GM19035 (cell line): ENCODE data around the gene PRRX2.
"Not testable (repeated sequence)": the region's sequence is repeated elsewhere in the genome, so short reads cannot be mapped to it uniquely, and the experiment has no call there.

Experiments used
- ATAC-seq: cut with Tn5 transposase; IDR thresholded peaks from one replicate; pipeline ENCODE4 v1.9.1; 2021; ENCODE audit not compliant: unreplicated experiment

PRRX2 gene

DNA sequence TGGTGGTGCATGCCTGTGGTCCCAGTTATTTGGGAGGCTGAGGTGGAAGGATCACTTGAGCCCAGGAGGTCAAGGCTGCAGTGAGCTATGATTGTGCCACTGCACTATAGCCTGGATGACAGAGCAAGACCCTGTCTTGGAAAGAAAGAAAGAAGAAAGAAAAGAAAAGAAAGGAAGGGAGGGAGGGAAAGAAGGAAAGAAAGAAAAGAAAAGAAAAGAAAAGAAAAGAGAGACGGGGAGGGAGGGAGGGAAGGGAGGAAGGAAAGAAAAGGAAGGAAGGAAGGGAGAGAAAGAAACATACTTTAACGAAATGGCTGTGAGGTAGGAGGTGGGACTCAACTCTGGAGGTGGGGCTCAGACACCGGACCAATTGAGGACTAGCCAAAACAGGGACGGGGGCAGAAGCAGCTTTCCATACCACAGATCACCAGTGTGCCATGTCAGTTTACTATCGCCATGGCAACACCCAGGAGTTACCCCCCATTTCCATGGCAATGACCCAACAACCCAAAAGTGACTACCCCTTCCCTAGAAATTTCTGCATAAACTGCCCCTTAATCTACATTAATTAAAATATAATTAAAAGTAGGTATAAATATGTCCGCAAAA, 66.1 kb downstream of the PRRX2 start:
- ATAC-seq, result no peak

DNA sequence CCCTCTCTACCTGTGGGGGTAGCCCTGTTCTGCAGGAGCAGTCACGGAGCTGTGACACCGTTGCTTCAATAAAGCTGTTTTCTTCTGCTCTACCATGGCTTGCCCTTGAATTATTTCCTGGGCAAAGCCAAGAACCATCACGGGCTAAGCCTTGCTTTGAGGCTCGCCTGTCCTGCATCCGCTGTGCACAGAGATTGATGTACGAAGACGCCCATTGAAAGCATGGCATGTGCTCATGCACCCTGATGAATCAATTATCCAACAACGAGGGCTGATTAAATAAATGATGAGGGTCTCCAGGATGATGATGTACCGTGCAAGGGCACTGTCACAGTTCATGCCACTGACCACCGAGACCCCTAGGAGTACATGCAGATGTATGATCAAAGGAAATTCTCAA, 66.7 kb downstream of the PRRX2 start:
- no peak for ATAC-seq

DNA sequence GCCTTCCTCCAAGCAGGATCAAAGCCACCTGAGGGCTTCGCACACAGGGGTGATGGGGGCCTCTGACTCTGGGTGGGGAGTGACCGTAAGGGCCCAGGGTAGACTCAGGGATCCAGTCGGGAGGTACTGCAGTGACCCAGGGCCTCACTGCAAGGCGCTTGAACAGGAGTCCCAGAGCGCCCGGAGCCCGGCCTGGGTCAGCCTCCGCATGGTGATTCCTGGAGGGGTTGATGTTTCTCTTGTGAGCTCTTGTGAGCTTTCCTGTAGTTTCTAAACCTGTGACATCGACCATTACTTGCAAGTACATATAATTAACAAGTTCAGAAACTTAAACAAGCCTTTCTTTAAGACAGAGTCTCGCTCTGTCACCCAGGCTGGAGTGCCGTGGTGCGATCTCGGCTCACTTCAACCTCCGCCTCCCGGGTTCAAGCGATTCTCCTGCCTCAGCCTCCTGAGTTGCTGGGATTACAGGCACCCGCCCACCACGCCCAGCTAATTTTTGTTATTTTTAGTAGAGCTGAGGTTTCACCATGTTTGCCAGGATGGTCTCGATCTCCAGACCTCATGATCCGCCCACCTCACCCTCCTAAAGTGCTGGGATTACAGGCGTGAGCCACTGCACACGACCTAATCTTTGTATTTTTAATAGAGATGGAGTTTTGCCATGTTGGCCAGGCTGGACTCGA, 67.6 kb downstream of the PRRX2 start:
- ATAC-seq, result no peak

DNA sequence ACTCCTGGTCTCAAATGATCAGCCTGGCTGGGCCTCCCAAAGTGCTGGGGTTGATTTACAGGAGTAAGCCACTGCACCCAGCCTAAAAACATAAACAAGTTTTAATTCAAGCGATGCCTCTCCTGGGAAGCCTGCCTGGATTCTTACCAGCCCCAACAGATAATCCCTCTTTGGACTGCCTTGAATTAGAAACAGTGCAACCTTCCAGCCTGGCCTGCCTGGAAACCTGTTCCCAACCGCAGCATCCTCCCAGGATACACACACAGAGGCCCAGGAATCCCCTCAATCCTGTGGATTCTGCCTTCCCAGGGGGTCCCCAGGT, 68.1 kb downstream of the PRRX2 start:
- no peak for ATAC-seq

DNA sequence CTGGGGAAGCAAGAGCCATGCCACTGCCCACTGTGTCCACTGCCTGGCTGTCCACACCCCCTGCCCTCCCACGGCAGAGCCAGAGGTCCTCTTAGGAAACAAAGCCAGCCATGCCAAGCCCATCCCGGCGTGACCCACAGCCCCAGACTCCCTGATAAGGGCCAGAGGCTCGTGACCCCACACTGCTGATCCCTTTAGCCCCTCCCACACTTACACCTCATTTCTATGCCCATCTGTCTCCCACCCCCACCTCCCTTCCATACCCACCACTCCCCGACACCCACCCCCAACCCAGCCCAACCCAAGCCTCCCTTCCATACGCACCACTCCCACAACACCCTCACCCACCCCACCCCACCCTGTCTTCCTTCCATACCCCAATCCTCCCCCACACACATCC, 70.1 kb downstream of the PRRX2 start:
- ATAC-seq, result no peak

DNA sequence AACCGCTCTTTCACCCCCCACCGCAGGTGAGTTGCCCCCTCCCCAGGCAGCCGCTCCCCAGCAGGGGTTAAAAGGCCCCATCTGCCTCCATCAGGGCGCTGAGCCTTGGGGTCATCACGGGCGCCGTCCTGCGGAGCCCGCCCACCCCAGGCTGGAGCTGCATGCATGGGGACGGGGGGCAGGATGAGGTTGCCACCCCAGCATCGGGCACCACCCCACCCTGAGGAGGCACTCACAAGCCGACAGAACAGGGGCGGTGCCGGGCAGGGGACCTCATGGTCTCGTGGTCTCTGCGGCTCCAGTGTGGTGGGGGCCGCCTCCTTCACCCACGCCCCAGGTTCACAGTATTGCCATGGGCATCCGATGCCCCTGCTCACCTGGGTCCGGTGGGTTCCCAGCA, 70.9 kb downstream of the PRRX2 start:
- no peak for ATAC-seq

DNA sequence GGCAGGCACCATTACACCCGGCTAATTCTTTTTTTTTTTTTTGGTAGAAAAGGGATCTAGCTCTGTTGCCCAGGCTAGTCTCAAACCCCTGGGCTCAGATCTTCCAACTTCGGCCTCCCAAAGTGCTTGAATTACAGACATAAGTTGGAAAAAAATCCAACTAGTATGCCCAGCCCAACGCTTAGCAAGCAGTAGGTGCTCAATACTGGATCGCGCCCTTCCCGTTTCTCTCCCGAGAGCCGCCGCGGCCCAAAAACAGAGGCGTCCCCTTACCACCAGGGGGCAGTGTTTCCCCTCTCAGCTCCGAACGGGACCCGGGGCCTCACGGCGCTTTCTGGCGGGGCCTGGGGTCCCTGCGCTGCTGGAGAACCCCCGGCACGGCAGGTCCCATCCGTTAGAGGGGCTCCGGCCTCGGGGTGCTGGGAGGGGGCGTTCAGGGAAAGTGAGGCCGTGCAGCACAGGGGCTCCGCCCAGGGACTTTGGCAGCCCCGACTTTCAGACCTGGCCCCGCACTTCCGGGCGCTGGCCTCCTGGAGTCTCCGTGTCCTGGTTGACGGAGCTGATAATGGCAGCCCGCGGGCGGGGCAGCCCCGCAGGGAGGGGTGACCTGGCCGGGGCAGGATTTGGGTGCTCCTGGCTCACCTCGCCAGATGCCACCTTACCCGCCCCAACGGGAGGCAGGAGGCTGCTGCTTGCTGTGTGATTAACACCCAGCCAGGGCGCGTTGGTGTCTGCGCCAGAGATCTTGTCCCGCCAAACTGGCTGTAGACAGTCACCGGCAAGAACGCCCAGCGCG, 72.2 kb downstream of the PRRX2 start:
- ATAC-seq, result peak; percentile 86

DNA sequence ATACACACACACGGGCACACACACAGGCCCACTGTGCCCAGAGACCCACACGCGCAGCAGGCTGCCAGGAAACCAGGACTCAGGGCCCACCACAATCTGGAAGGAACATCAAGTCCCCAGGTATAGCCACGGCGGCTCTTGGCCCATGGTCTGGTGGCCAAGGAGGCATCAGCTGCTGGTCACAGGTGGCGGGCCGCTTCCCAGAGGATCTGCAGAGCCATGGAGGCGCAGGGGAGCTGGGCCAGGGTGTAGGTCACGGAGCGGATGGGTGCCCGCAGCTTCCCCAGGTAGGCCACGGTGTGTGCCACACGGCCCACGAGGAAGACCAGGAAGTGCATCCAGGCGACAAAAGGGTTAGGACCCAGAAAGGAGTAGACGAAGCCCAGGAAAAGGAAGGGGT, 74.0 kb downstream of the PRRX2 start:
- no peak for ATAC-seq

DNA sequence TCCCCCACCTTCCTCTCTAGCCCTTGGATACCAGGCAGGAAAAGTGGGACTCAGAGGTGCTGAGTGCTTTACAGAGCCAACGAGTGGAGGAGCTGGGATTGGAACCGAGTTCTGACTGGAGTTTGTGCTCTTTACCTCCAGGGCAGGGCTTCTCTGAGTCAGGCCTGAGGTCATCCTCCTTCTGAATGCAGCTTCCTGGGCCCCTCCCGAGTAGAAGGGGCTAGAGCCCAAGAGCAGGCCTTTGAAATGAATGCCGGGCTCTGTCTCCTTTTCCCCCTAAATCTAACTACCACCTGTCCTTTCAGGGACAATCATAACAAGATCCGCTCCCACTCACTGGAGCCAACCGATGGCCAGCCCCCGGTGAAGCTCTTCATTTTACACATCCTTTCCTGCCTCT, 74.7 kb downstream of the PRRX2 start:
- no peak for ATAC-seq

DNA sequence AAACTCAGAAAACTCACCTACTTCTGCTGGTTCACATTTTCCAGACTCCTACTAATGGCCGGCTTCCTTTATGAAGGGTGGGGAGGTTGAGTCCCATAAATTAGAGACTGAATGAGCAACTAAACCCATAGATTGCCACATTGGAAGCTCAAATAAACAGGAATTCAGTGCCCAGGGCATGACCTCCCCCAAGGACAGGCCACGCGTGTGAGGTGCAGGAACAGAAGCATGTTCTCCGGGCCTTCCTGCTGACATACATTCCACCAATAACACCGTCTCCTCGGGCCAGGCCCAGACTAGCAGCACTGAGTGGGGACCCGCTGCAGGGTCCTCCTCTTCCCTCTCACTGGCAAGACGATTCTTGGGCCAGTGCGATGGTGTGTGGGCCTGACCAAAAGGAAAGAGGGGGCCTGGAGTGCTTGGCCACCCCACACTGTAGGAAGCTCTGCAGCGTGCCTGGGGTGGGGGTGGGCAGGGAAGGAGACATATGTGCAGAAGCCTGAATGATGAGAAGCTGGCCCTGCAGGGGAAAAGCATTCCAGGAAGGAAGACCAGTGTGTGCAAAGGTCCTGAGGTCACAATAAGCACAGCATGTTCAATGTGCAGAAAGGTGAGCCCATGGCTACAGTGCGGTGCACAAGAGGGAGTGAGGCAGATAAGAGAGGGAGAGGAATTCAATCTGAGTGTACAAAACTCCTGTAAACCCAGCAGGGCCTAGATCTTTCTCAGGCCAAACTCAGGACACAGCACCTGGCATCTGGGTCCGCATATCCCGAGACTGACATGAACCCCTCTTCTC, 75.4 kb downstream of the PRRX2 start:
- no peak for ATAC-seq

DNA sequence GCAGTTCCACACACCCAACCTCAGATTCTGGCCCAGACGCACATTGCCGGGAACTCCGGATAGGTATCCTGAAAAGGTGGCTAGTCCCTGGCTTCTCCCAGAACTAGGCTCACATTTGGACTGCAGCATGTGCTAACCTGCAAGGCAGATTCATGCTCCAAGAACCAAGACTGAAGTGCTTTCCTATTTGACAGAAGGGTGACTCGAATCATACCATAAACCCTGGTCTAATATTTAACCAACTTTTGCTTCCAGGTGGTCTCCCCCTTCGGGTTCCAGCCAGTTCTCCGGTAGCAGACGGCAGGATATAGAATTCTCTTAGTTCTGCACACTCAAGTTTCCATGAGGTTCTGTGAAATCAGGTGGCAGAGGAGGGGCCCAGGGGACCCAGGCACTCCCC, 79.8 kb downstream of the PRRX2 start:
- ATAC-seq, result no peak

DNA sequence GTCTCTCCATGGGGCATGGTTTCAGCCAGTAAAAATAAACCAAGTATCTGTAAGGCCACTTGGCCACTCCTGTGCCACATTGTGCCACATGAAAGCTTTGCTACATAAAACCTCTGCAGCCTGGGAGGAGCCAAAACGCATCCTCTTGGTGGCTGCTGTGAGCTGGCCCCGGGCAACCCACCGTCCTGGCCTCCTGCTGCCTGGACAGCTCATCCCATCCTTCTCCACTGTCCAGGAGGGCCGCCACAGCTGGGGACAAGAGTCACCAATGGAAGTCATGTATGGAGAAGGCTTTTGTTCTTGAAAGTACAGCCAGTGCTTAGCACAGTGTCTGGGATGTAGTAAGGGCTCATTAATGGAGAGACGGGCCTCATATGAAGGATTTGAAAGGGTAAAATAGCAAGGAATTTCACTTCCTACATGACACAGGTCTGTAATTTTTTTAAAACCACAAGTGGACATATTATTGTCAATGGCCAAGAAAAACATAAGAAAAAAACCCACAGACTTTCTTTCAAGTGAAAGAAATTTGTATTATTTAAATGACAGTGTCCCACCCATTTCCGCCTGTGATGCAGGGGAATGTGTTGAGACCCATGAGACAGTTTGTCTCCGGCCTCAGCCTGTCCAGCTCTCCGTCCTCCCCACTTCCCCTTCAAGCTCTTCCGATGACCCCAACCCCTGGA, 80.8 kb downstream of the PRRX2 start:
- no peak for ATAC-seq

DNA sequence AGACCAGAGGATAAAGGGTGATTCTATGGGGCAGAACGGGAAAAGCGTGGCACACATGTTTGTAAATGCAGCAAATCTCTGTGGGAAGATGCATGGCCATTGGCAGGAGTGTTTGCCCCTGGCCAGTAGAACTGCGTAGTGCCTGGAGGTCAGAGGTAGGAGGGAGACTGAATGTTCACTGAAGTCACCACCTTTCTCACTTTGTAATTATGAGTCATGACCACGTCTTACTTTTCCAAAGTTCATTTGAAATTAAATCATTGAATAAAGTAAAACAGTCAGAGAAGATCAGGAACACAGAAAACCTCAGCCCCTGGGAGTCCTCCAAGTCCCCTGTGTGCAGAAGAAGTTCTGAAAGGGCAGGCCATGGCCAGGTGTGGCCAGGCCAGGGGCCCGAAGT, 82.8 kb downstream of the PRRX2 start:
- ATAC-seq, result no peak

DNA sequence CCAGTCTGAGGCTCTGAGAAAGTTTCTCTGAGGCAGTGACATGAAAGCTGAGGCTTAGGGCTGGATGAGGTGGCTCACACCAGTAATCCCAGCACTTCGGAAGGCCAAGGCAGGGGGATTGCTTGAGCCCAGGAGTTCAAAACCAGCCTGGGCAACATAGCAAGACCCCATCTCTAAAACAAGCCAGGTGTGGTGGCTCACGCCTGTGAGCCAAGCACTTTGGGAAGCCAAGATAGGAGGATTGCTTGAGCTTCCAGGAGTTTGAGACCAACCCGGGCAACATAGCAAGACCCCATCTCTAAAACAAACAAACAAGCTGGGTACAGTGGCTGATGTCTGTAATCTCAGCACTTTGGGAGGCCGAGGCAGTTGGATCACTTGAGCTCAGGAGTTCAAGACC, 83.6 kb downstream of the PRRX2 start:
- not testable (repeated sequence) for ATAC-seq

DNA sequence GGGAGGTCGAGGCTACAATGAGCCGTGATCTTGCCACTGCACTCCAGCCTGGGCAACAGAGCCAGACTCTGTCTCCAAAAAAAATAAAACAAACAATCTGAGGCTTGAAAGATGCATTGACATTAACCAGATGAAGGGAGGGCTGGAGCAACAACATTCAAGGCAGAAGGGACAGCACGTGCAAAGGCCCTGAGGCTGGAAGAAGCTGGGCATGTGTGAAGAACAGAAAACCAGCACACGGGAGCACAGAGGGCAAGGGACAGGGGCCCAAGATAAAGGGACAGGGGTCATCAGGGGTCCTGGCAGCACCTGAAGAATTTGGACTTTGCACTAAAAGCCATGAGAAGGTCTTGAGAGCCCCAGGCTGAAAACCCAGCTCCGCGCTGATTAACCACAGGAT, 84.1 kb downstream of the PRRX2 start:
- no peak for ATAC-seq

DNA sequence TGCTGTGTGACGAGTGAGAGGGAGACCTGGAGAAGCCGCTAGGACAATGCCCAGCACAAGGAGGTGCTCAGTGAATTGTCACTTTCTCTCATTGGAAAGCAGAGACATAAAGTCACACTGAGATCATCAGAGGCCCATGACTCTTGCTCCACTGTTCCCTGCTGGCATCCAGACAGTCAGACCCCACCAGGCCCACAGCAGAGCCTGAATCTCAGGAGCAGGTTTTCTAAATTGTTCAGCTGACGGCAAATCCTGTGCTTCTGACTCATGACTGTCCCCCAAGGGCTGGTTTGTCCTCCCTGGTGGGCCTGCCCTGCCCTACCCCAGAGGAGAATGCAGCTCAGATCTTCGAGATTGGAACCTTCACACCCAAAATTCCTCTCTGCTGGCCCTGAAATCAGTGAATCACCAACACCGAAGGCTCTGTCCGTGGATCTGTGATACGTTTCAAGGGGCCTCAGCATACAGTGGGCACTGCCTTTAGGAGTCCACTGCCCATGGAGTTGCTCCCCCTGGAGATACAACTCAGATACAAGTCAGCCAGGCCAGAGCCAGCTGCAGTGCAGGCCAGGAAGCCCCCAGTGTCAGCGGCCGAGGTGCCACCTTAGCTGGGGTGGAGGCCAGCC, 84.7 kb downstream of the PRRX2 start:
- ATAC-seq, result no peak

DNA sequence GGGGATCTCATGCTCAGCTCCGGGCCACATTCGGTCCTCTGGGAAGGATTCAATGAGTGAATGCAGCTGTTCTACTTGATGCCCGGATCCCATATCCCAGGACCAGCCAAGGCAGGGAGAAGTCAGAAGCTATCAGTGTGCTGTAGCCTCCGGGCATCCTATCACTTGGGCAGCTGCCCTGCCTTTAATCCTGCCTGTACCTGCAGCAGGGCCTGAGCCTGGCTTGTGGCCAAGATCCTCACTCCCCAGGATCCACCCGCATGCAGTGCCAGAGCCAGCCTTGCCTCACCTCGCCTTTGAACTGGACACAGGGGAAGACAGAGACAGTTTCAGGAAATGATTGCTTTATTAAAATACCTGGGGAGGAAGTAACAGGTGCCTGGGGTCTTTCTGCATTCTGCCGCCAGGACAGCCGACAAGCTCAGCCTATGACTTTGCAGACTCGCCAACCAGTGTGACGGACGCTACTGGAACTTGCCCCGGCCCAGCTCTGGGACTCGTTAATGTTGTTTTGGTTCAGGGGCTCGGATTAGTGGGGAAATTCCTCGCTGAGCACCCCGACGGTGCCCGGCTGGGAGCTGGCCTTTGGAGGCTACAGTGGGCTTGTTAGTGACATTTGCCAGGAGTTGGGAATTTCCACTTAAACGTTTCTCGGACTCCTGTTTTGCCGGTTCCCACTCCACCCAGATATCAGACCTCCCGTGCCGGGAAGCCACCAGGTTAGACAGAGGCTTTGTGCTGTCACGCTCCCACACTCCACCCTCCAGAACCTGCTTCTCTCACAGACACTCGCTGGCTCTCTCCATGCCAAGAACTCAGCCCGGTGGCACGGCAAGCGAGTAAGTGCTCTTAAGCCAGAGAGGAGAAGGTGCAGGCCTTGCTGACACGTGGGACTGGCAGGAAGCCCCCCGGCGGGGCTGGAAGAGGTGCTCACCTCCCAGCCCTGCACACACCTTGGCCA, 86.7 kb downstream of the PRRX2 start:
- no peak for ATAC-seq

DNA sequence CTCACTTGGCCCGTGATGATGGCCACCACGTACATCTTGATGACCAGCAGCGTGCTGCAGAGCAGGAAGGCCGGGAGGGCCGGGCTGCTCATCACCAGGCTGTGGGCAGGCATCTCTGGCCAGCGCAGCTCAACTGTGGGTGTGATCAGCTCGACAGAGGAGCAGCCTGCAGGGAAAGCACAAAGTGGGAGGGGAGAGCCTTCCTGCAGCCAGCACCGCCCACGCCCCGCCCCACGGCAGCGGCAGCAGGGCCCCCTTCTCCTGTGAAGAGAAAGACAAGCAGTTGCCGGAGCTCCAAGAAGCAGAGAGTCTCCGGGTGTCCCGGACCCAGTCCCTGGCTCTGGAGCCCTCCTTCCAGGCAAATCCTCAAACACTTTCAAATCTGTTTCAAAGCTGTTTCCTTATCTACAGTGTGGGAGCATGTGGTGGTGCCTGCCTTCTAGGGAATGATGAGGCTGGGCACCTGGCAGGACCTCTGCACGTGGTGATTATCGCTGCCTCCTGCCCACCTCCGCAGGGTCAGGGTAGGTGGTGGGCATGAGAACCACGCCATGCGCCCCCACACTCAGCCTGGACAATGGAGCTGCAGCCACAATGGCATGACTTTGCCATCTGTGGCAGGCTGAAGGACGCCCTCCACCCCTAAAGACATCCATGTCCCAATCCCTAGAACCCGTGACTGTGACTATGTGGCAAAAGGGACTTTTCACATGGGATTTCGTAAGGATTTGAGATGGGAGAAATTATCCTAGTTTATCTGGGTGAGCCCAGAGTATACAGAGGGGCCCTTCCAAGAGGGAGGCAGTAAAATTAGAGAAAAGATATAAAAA, 87.7 kb downstream of the PRRX2 start, which contains the start of gene PTGES:
Gene PTGES (minus strand): TSS at position 143 of the 830 bp plus-strand sequence. CDS start 30 bp downstream, at position 113.
- no peak for ATAC-seq
